Right forelimb (tissue), 1 donor: ENCODE results near the gene CCDC134.
A peak's percentile ranks its signal among the peaks of the same experiment; 100 is the strongest.
"Not testable (repeated sequence)": the region's sequence is repeated elsewhere in the genome, so short reads cannot be mapped to it uniquely, and the experiment has no call there.

Source experiments
- DNase-seq: peaks from one replicate; pipeline ENCODE4 v3.0.0-alpha.2; 2018

The CCDC134 gene

GRCh38 chr22:41826430-41827383 lies 26.2 kb downstream of the CCDC134 start:
- no peak for DNase-seq

DNA sequence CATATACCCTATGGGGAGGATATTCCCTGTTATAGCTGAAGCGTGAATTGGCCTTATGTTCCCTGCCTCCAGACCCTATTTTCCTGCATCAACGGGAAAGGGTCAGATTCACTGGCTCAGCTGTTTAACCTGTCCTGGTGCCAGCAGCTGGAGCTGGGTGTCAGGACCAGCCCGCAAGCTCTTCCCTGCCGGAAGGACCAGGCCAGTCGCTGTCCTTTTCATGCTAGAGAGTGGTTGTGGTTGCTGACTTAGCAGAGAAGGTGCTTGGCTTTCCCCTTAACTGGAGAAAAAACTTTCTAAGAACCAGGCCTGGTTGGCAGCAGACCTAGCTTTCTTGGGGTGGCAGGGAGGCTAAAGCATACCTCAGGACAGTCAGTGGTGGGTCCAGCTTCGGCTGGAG lies 27.2 kb downstream of the CCDC134 start:
- no peak for DNase-seq

DNA sequence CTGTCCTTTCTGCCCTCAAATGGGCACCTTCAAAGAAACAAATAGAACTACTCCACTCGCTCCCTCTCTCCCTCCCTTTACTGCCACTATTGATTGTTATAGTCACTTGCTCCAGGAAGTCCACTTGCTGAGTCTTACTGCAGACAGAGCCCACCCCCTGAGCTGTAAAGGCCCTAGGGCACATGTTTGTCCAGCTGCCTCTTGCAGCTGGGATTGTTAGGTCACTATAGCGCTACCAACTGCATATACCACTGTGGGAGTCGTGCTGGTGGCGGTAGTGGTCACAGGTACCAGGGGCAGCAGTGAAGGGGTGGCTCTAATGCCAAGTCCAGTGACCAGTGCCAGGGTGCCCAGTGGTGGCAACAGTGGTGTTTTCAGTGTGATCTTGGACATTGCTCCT lies 28.0 kb downstream of the CCDC134 start:
- no peak for DNase-seq

GRCh38 chr22:41830174-41830573 lies 29.7 kb downstream of the CCDC134 start:
- DNase-seq: no peak

- no peak for DNase-seq
Observed at GRCh38 chr22:41831383-41831782, 30.9 kb downstream of the CCDC134 start.

GRCh38 chr22:41831828-41832552 lies 31.5 kb downstream of the CCDC134 start:
- DNase-seq: no peak

DNA sequence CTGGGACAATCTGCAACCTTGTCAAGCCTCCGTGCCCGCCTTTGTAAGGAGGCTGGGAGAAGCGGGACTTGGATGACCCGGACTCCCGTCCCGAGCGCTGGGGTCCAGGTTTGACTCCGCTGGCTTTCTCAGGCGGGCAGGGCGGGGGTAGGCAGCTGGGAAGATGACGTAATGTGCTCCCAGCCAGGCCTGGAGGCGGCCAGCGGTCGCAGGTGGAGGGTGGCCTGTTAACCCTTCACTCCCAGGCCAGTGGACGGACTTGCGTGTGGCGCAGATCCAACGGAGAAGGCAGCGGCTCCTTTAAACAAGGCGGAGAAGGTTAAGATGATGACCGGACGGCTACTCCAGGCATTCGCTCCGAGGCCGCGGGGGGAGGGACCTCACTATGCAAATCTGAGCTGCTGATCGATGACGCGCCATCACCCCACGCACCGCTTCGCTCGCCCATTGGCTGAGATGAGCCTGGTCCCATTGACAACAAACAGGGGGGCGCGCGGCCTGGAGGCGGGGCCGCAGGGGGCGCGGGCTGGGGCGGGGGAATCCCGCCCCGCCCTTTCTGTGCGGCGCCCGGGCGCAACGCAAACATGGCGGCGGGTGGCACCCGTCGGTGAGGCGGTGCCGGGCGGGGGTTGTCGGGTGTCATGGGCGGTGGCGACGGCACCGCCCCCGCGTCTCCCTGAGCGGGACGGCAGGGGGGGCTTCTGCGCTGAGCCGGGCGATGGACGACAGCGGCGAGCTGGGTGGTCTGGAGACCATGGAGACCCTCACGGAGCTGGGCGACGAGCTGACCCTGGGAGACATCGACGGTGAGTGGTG lies 32.3 kb downstream of the CCDC134 start, which contains the start of gene SREBF2:
Gene SREBF2, plus strand, starts transcription at position 553 of the 816 bp plus-strand sequence. Its CDS starts 166 bp downstream, at position 719.
- DNase-seq: peak; percentile 99

- peak; percentile 65 for DNase-seq
Observed at GRCh38 chr22:41833369-41834004, 33.0 kb downstream of the CCDC134 start.

- DNase-seq: no peak
Observed at GRCh38 chr22:41834005-41834944, 33.8 kb downstream of the CCDC134 start.

DNA sequence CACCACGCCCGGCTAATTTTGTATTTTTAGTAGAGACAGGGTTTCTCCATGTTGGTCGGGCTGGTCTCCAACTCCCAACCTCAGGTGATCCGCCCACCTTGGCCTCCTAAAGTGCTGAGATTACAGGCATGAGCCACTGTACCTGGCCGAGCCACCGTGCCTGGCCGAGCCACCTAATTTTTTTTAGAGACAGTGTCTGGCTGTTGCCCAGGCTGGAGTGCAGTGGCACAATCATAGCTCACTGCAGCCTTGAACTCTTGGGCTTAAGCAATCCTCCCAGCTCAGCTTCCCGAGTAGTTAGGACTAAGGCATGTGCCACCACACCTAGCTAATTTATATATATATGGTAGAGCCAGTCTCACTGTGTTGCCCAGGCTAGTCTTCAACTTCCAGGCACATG lies 35.0 kb downstream of the CCDC134 start:
- DNase-seq: not testable (repeated sequence)

GRCh38 chr22:41836551-41836950 lies 36.1 kb downstream of the CCDC134 start:
- DNase-seq: no peak

GRCh38 chr22:41838842-41839618 lies 38.6 kb downstream of the CCDC134 start:
- DNase-seq: no peak

DNA sequence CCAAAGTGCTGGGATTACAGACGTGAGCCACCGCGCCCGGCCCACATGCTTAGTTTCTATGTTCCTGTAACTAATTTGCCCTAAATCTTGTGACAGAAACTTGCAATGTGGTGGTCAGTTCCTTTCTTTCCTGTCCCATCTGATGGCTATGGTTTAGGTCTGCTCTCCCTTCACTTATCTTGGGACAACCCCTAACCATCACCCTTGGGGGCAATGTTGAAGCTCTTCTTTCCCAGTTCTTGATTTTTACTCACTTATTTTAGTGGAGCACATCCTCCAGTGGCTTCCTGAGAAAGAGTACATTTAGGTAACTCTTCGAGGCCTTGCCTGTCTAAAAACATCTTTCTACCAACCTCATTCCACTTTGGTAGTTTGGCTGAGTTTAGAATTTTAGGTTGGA lies 39.7 kb downstream of the CCDC134 start:
- no peak for DNase-seq

GRCh38 chr22:41841085-41841712 lies 40.7 kb downstream of the CCDC134 start:
- no peak for DNase-seq

GRCh38 chr22:41842996-41843970 lies 42.8 kb downstream of the CCDC134 start:
- DNase-seq: no peak

DNA sequence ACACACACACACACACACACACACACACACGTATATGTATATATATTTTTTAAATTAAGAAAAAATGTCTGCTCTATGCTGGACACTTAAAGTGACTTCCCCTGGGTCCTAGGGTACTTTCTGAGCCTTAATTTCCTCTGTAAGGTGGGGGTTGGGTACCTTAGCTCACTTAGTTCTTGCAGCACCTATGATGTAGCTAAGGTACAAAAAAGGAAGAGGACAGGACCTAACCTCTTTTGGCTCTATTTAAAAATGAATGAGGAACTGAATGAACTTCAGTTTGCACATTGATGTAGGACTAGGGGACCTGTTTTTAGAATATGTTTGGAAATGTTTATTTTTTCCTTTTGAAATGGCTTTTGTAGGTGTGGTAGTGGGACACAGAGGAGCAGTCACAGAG lies 43.6 kb downstream of the CCDC134 start:
- no peak for DNase-seq

DNA sequence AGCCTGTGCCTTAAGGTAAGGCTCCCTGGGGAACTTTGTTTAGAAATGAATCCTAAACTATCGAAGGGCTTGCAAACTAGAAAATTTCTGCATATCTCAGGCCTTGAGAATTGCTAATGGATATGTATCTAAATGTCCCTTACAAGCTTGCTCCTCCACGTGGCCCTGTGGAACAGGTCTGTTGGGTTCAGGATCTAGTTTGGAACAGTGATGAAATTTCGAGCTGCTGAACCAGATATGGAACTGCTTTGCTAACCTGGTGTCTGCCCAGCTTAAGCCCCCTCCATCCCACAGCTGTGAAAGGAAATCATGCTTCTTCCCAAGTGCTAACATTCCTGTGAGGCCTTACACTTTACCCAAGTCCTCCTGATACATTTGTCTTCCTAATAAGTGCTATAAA lies 44.0 kb downstream of the CCDC134 start:
- DNase-seq: no peak

GRCh38 chr22:41845380-41846267 lies 45.1 kb downstream of the CCDC134 start:
- DNase-seq: no peak
